ENCODE results near the gene GALNT18. TPM values are rescaled to one million over a fixed set of nuclear protein-coding genes. Genes with fewer than 3 reads are reported as not detected.

Gene GALNT18
- total and polyA plus RNA-seq, 2 experiments from 2014 or later, result 4.3 to 10.8 TPM

DNA sequence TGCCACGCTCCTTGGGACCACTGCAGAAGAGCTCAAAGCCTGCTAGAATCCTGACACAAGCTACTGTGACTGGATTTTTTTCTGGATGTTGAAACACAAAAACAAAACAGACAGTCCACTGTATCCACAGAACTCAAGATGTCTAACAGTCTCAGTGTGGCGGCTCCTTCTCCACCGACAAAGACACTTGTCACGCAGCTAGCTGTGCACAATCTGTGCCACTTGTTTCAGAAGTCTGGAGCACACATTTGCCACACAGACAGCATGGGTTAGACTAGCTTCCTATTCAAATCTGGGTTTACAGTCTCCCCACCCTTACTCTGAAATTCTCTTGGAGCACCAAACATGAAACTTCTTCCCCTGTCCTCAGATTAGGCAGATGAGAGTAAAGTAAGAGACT, 99.2 kb downstream of the GALNT18 start:
- DNase-seq (ENCODE audit: low spot score) (no peak), ATAC-seq (no peak)
- H3K27ac ChIP-seq (ENCODE audit: low read depth), result no peak overlapping the region
- no peak overlapping the region for H3K4me3 Mint-ChIP-seq
- H3K4me3 ChIP-seq, result no peak overlapping the region
- TF ChIP-seq, protein P1, sequence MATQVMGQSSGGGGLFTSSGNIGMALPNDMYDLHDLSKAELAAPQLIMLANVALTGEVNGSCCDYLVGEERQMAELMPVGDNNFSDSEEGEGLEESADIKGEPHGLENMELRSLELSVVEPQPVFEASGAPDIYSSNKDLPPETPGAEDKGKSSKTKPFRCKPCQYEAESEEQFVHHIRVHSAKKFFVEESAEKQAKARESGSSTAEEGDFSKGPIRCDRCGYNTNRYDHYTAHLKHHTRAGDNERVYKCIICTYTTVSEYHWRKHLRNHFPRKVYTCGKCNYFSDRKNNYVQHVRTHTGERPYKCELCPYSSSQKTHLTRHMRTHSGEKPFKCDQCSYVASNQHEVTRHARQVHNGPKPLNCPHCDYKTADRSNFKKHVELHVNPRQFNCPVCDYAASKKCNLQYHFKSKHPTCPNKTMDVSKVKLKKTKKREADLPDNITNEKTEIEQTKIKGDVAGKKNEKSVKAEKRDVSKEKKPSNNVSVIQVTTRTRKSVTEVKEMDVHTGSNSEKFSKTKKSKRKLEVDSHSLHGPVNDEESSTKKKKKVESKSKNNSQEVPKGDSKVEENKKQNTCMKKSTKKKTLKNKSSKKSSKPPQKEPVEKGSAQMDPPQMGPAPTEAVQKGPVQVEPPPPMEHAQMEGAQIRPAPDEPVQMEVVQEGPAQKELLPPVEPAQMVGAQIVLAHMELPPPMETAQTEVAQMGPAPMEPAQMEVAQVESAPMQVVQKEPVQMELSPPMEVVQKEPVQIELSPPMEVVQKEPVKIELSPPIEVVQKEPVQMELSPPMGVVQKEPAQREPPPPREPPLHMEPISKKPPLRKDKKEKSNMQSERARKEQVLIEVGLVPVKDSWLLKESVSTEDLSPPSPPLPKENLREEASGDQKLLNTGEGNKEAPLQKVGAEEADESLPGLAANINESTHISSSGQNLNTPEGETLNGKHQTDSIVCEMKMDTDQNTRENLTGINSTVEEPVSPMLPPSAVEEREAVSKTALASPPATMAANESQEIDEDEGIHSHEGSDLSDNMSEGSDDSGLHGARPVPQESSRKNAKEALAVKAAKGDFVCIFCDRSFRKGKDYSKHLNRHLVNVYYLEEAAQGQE (IDR thresholded peaks at IDR 0.05; ENCODE audit: unreplicated experiment), result no peak
- TF ChIP-seq, protein P2, sequence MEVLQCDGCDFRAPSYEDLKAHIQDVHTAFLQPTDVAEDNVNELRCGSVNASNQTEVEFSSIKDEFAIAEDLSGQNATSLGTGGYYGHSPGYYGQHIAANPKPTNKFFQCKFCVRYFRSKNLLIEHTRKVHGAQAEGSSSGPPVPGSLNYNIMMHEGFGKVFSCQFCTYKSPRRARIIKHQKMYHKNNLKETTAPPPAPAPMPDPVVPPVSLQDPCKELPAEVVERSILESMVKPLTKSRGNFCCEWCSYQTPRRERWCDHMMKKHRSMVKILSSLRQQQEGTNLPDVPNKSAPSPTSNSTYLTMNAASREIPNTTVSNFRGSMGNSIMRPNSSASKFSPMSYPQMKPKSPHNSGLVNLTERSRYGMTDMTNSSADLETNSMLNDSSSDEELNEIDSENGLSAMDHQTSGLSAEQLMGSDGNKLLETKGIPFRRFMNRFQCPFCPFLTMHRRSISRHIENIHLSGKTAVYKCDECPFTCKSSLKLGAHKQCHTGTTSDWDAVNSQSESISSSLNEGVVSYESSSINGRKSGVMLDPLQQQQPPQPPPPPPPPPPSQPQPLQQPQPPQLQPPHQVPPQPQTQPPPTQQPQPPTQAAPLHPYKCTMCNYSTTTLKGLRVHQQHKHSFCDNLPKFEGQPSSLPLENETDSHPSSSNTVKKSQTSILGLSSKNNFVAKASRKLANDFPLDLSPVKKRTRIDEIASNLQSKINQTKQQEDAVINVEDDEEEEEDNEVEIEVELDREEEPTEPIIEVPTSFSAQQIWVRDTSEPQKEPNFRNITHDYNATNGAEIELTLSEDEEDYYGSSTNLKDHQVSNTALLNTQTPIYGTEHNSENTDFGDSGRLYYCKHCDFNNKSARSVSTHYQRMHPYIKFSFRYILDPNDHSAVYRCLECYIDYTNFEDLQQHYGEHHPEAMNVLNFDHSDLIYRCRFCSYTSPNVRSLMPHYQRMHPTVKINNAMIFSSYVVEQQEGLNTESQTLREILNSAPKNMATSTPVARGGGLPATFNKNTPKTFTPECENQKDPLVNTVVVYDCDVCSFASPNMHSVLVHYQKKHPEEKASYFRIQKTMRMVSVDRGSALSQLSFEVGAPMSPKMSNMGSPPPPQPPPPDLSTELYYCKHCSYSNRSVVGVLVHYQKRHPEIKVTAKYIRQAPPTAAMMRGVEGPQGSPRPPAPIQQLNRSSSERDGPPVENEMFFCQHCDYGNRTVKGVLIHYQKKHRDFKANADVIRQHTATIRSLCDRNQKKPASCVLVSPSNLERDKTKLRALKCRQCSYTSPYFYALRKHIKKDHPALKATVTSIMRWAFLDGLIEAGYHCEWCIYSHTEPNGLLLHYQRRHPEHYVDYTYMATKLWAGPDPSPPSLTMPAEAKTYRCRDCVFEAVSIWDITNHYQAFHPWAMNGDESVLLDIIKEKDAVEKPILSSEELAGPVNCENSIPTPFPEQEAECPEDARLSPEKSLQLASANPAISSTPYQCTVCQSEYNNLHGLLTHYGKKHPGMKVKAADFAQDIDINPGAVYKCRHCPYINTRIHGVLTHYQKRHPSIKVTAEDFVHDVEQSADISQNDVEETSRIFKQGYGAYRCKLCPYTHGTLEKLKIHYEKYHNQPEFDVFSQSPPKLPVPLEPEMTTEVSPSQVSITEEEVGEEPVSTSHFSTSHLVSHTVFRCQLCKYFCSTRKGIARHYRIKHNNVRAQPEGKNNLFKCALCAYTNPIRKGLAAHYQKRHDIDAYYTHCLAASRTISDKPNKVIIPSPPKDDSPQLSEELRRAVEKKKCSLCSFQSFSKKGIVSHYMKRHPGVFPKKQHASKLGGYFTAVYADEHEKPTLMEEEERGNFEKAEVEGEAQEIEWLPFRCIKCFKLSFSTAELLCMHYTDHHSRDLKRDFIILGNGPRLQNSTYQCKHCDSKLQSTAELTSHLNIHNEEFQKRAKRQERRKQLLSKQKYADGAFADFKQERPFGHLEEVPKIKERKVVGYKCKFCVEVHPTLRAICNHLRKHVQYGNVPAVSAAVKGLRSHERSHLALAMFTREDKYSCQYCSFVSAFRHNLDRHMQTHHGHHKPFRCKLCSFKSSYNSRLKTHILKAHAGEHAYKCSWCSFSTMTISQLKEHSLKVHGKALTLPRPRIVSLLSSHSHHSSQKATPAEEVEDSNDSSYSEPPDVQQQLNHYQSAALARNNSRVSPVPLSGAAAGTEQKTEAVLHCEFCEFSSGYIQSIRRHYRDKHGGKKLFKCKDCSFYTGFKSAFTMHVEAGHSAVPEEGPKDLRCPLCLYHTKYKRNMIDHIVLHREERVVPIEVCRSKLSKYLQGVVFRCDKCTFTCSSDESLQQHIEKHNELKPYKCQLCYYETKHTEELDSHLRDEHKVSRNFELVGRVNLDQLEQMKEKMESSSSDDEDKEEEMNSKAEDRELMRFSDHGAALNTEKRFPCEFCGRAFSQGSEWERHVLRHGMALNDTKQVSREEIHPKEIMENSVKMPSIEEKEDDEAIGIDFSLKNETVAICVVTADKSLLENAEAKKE (CRISPR knock-in tag; IDR thresholded peaks at IDR 0.05), result no peak
- TF ChIP-seq ZNF331 (CRISPR knock-in tag; IDR thresholded peaks at IDR 0.05; ENCODE audit: low read depth) (no peak), EZH2 (IDR thresholded peaks at IDR 0.05; ENCODE audit: low read depth, unreplicated experiment) (no peak), NANOG (IDR thresholded peaks at IDR 0.05; ENCODE audit: borderline replicate concordance) (no peak), POLR2AphosphoS5 (IDR thresholded peaks at IDR 0.05; ENCODE audit: low read depth) (no peak), ZNF114 (CRISPR knock-in tag; IDR thresholded peaks at IDR 0.05) (no peak), STAT1 (IDR thresholded peaks at IDR 0.05; ENCODE audit: unreplicated experiment) (no peak), JUNB (IDR thresholded peaks at IDR 0.05; ENCODE audit: unreplicated experiment) (no peak)
- no peaks in the 10 kb centered on the region for H3K36me3 ChIP-seq (ENCODE audit: insufficient read depth)
- H3K79me2 ChIP-seq (replicated peaks; ENCODE audit: insufficient read depth), result no peaks in the 10 kb centered on the region
- no peaks in the 10 kb centered on the region for H3K9me2 ChIP-seq (ENCODE audit: insufficient read depth)
- H3F3A ChIP-seq (replicated peaks; ENCODE audit: low read depth), result no peaks in the 10 kb centered on the region
- H3K4me1 Mint-ChIP-seq, result peaks cover 15% of the 10 kb centered on the region
- H3K4me2 ChIP-seq, result no peak overlapping the region
- no peaks in the 10 kb centered on the region for H3K4me1 ChIP-seq (ENCODE audit: insufficient read depth)
- peaks cover 7% of the 10 kb centered on the region for H3K27me3 Mint-ChIP-seq (ENCODE audit: insufficient read depth, low read depth, poor library complexity)
- no peaks in the 10 kb centered on the region for H3K9me3 Mint-ChIP-seq
- H3K27ac Mint-ChIP-seq, result no peak overlapping the region
- H4K20me1 ChIP-seq (replicated peaks; ENCODE audit: insufficient read depth), result no peaks in the 10 kb centered on the region
- H2AFZ ChIP-seq, result no peak overlapping the region
- H3K27me3 ChIP-seq (ENCODE audit: insufficient read depth), result no peaks in the 10 kb centered on the region
- H3K36me3 Mint-ChIP-seq (ENCODE audit: low read depth), result no peaks in the 10 kb centered on the region
